Astrocyte of the cerebellum (primary cell): ENCODE measurements around the gene RSBN1.

Experiments
- DNase-seq: peaks from one replicate; pipeline ENCODE4 v3.0.0-alpha.2; 2011; ENCODE audit warnings: low read depth
- H3K4me3 ChIP-seq: 2 replicates; pipeline ENCODE4 v1.5.1; 2011; ENCODE audit warnings: mild to moderate bottlenecking, low read depth, low read length, moderate library complexity
- CTCF ChIP-seq: IDR thresholded peaks from 2 replicates; pipeline ENCODE4 v1.5.1; 2012; ENCODE audit warnings: low read length, low read depth, moderate library complexity, mild to moderate bottlenecking; ENCODE audit errors: missing control alignments
- in situ Hi-C: cut with HindIII; loops from 2 replicates; pipeline ENCODE4 v1.10.0; 2017; ENCODE audit warnings: low sequenced_read_pairs

RSBN1 gene

GRCh38 chr1:113813218-113813617 lies 942 bp upstream of the RSBN1 start:
- in situ Hi-C loops = no loop called here
- H3K4me3 ChIP-seq = no peak overlapping the region
- DNase-seq = no peak
- no peak for TF ChIP-seq CTCF

- no peak for TF ChIP-seq CTCF
- H3K4me3 ChIP-seq = peak overlapping the region; percentile 65
- DNase-seq = no peak
- in situ Hi-C loops = no loop called here
Measured at GRCh38 chr1:113812661-113813135, 422 bp upstream of the RSBN1 start.

GRCh38 chr1:113811156-113811887 lies 954 bp downstream of the RSBN1 start:
- in situ Hi-C loops = no loop called here
- no peak for DNase-seq
- peak overlapping the region; percentile 65 for H3K4me3 ChIP-seq
- TF ChIP-seq CTCF = no peak

GRCh38 chr1:113809670-113810602 lies 2.3 kb downstream of the RSBN1 start:
- no peak for TF ChIP-seq CTCF
- DNase-seq = no peak
- peak overlapping the region; percentile 65 for H3K4me3 ChIP-seq
- in situ Hi-C loops = no loop called here

GRCh38 chr1:113808450-113809195 lies 3.7 kb downstream of the RSBN1 start:
- DNase-seq = no peak
- in situ Hi-C loops = no loop called here
- H3K4me3 ChIP-seq = no peak overlapping the region
- no peak for TF ChIP-seq CTCF

- H3K4me3 ChIP-seq = no peak overlapping the region
- DNase-seq = no peak
- in situ Hi-C loops = no loop called here
- TF ChIP-seq CTCF = no peak
Measured at GRCh38 chr1:113805639-113806038, 6.6 kb downstream of the RSBN1 start.
